GM19372 (cell line): ENCODE results near the gene HECW1.
A peak's percentile ranks its signal among the peaks of the same experiment; 100 is the strongest.
"Not testable (repeated sequence)": the region's sequence is repeated elsewhere in the genome, so short reads cannot be mapped to it uniquely, and the experiment has no call there.

Experiments
- ATAC-seq: cut with Tn5 transposase; IDR thresholded peaks from one replicate; pipeline ENCODE4 v1.9.1; 2021; ENCODE audit warnings: mild to moderate bottlenecking, low read depth, moderate library complexity; ENCODE audit not compliant: unreplicated experiment

HECW1 gene

DNA sequence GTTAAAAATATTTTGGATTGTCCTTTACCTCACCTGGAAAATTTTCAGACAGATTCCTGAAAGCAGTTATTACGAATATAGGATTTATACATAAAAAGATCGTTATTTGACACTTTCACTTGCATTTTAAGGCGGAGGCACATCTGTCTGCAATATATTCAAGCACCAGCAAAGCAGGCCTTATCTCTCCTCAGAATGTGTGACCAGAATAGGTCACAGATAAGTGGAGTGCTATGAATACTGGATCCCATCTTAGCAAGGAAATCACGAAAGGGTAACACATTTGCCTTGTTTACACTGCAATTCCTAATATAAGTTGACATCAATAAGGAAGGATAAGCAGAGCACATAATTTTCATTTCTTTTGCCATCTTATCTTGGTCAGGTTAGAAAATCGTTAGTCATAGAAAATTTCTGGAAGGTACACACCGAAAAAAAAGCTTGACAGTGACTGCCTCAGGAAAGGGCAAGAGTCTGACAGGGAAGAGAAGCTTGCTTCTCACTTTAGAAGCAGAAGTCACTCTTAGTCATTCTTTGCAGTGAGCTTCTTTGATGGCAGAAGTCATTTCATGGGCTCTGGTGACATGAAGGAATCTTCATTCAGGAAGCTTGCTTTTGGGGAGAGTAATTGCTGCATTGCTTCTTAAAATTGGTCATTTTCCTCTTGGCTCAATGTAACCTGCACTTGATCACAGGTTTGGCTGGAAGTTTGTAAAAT lies 372.4 kb downstream of the HECW1 start:
- no peak for ATAC-seq

- ATAC-seq = no peak
These were observed 373.1 kb downstream of the HECW1 start for GRCh38 chr7:43485580-43485979.

- ATAC-seq = not testable (repeated sequence)
These were observed 373.6 kb downstream of the HECW1 start for GRCh38 chr7:43486008-43486407.

- no peak for ATAC-seq
These were observed 374.2 kb downstream of the HECW1 start for GRCh38 chr7:43486634-43487033.

DNA sequence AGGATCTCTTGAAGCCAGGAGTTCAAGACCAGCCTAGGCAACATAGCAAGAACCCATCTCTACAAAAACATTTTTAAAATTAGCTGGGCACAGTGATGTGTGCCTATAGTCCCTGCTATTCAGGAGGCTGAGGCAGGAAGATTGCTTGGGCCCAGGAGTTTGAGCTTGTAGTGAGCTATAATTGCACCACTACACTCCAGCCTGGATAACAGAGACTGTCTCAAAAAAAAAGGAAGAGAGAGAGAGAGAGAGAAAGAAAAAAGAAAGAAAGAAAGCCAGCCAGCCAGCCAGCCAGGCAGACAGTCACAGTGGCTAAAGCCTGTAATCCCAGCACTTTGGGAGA lies 375.3 kb downstream of the HECW1 start:
- ATAC-seq = no peak

DNA sequence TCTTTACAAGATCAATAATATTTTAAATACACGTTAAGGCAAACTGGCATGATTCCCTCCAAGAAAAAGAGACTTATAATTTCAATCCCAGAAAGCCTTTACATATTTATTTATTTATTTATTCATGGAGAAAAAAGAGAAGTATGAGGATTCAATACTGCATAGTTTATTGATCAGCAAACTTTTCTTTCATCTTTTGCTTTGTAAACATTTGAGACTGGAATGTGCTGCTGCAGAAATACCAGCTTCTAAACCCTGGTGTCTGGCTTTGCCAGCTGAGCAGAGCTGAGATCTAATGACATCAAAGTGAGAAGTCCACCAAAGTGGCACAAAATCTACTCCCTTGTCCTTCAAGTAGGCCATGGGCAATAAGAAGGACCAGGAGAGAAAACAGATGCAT lies 376.8 kb downstream of the HECW1 start:
- ATAC-seq = no peak

DNA sequence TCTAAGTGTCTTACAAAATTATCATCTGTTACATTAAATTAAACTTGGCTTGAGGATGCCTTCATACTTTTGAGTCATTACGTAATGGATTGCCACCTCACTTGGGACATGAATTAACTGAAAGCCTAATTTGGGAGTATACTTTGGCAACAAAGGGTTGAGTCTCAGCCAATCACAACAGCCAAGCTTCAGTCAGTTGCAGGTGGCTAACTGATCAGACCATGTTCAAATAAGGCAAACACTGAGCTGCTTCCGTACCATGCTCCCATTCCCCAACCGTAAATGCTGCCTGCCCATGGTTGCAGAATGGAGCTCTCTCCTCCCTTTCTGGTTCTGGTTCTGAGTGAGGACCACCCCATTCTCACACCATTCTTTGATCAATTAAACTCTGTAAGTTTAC lies 377.6 kb downstream of the HECW1 start:
- no peak for ATAC-seq

- no peak for ATAC-seq
These were observed 378.7 kb downstream of the HECW1 start for GRCh38 chr7:43491123-43491522.

DNA sequence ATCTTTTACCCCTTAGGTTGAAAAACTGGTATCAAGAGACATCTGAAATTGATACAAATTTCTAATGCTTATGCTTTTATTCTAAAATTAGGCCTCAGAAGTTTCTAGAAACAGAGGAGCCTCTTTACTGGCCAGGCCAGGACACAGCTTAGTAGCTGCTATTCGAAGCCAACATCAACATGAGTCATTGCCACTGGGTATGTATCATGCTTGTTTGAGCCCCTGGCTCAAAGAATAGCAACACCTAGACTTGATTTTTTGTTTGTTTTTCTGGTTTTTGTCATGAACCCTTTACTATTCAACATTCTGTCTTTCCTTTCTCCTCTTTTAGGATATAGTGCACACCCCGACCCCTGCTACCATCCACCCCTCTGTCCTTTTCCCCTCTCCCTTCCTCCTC lies 379.5 kb downstream of the HECW1 start:
- no peak for ATAC-seq

DNA sequence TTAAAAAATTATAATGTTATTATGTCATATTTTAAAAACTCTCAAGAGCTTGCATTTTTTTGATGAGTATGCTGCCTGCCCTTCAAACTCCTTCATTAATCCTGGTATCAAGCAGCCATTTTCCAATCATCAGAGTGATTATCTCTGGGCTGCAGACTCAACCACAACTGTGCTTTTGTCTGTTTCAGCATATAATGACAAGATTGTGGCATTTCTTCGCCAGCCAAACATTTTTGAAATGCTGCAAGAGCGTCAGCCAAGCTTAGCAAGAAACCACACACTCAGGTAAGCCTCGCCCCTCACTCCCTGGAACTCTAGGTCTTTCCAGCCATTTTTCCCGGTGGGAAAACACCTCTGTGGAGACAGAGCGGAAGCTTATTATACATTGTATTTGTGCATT lies 380.4 kb downstream of the HECW1 start:
- ATAC-seq = no peak

GRCh38 chr7:43495572-43495971 lies 383.1 kb downstream of the HECW1 start:
- no peak for ATAC-seq

DNA sequence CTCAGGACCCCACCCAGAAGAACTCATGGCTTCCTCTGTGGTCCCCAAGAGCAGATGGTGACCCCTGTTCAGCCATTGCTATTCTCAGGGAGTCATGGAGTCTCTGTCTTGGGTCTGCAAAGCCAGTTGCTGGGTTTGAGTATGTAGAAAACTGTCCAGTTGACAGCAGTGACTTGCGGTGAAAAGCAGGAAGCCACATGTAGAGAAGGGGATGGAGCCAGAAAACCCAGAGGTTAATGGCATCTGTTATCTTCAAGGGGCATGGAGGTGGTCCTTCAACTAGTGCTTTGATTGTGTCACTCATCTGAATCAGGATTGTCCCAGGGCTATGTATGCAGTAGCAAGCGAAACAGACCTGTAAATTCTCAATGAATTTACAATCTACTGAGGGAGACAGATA lies 384.1 kb downstream of the HECW1 start:
- no peak for ATAC-seq

DNA sequence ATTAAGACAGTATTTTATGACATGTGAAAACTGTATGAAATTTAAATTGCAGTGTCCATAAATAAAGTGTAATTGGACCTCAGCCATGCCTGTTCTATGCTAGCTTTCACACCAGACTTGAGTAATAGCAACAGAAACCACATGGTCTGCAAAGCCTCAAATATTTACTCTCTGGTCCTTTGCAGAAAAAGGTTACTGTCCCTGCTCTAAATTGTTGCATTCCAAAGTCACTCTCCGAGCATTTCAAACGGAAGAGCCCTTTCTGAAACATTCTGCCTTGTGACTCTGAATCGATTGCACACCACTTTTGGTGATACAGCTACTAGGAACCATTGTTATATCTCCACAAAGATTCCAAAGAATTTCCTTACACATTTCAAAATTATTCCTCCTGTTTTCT lies 389.4 kb downstream of the HECW1 start:
- ATAC-seq = no peak

- no peak for ATAC-seq
These were observed 390.5 kb downstream of the HECW1 start for GRCh38 chr7:43502941-43503340.

DNA sequence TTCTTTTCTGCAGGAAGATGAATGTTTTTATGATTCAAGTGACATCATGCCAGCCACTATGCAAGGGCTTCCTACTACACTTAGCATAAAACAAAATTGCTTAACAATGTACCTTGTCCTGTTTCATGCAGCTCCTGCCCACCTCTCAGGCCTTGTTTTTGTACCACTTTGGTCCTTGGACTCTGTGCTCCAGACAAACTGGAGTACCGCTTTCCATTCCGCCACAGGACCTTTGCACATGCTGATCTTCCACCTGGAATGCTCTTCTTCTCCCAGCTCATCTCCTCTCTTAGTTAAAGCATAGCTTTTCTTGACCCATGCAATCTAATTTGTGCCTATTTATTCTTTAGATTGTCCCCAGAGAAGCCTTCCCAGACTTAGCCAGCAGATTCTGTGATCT lies 393.0 kb downstream of the HECW1 start:
- no peak for ATAC-seq

DNA sequence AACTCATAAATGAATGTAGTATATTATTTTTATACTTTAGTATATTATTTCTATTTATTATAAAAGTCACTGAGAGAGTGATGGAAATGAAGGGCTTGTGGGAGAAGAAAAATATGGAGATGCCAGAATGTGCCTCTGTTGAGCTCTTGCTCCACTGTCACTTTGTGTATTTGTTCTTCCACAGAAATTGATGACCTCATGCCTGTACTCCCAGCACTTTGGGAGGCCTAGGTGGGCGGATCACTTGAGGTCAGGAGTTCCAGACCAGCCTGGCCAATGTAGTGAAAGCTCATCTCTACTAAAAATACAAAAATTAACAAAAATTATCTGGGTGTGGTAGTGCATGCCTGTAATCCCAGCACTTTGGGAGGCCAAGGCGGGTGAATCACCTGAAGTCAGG lies 394.0 kb downstream of the HECW1 start:
- no peak for ATAC-seq

GRCh38 chr7:43508461-43508860 lies 396.0 kb downstream of the HECW1 start:
- no peak for ATAC-seq

DNA sequence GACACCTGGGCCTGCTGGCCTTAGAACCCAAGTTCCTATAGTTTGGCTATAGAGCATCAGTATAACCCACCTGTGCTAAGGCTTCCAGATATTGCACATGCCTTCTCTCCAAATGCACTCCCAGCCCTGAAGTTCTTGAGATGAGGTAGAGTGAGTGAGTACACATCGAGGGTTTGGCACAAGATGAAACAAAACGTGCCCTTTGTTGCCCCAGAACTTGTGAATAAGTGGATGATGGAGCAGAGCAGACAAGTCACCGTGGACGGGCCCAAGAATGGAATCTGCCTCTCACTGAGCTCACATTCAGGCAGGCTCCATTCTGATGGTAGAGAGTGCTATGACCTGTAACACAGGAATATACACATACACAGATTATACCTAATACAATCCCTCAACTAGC lies 397.5 kb downstream of the HECW1 start:
- ATAC-seq = no peak

GRCh38 chr7:43511029-43511428 lies 398.6 kb downstream of the HECW1 start:
- ATAC-seq = no peak

- ATAC-seq = no peak
These were observed 399.5 kb downstream of the HECW1 start for GRCh38 chr7:43511769-43512515.

GRCh38 chr7:43513251-43513650 lies 400.8 kb downstream of the HECW1 start:
- no peak for ATAC-seq

GRCh38 chr7:43516581-43517342 lies 404.3 kb downstream of the HECW1 start:
- ATAC-seq = peak; percentile 52
